Activated CD8-positive, alpha-beta memory T cell treated with anti-CD3 and anti-CD28 coated beads, Interleukin-2, amount 50 U/mL, for 4 hours (primary cell): ENCODE results near the gene ZNF625.

Experiments
- DNase-seq: peaks from one replicate; pipeline ENCODE4 v3.0.0-alpha.2; 2020

Gene ZNF625

GRCh38 chr19:12156223-12157058 lies at the start of gene ZNF625:
Gene ZNF625 (minus strand): TSS chr19:12156734. CDS start chr19:12156558, 176 bp downstream.
- peak; percentile 24 for DNase-seq

DNA sequence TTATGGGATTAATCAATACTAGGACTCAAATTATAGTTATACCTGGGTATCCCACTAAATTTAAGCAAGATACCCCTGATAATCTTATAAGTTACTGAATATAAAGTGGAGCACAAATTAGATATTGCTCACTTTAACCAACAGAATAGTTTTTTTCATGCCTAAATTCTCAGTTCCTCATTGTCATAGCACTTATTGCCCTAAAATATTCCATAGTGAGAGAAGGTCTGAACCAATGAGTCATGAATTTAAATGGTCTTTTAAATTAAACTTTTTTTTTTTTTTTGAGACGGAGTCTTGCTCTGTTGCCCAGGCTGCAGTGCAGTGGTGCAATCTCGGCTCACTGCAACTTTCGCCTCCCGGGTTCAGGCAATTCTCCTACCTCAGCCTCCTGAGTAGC lies 48.8 kb upstream of the ZNF625 start:
- no peak for DNase-seq

DNA sequence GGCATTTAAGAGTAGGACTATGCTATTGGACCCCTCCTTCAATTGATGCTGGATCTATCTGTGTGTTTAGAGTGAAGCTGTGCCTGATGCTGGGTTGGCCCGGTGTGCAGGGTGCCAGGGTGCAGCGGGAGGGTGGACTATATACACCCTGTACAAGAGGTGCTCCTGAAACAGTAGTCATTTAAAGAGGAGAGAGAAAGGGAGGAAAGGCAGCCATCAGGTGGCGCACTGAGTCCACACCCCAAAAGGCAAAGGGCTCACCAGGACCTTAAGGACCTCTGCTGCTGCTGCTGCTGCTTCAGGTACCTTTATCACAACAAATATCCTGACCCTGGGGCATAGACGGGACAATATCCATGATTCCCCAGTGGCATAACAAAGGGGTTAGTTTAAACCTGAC lies 45.7 kb upstream of the ZNF625 start:
- DNase-seq, result peak; percentile 53

- no peak for DNase-seq
Observed at GRCh38 chr19:12199757-12200419, 43.4 kb upstream of the ZNF625 start.

- no peak for DNase-seq
Observed at GRCh38 chr19:12198136-12198535, 41.6 kb upstream of the ZNF625 start.

DNA sequence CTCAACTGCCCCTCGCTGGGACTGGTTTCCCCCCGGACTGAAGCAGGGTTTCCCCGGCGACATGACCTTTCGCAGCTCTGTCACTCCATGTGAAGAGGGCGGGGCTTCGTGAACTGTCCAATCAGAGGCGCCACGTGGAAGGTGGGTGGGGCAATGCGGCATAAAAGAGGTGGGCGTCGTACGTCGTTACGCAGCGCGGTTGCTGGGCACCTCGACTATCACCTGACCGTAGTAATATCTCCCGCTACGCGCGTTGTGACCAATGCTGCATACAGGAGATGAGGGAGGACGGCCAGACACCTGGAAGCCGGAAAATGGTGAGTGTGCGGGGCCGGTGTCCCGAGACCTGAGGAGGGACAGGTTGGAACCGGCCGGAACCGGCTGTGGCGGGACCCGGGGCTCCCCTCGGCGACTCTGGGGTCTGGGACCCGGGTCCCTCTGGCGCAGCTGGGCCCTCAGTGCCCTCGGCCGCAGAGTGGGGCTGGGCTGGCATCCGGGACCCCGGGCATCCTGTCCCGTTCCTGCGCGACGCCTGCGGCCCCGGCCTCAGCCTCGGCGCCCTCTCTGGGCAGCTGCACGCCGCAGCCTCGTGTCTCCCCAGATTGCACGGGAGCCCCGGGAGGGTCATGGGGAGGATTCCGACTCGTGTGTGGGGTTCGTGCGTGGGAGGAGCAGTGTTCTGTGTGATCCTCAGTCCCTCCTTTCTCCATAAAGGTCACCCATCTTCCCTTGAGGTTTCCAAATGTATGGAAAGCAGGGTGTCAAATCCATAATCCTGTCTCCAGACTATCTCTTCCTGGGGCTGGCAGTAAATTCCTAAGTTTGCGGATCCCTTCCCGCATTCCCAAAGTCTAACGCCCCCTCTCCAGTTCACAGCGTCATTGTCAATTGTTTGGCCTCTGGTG lies 38.5 kb upstream of the ZNF625 start:
- peak; percentile 72 for DNase-seq

- DNase-seq, result no peak
Observed at GRCh38 chr19:12187625-12188024, 31.1 kb upstream of the ZNF625 start.

GRCh38 chr19:12180377-12180776 lies 23.8 kb upstream of the ZNF625 start:
- DNase-seq, result no peak

GRCh38 chr19:12166626-12167025 lies 10.1 kb upstream of the ZNF625 start:
- DNase-seq, result no peak

GRCh38 chr19:12163826-12164225 lies 7.3 kb upstream of the ZNF625 start:
- DNase-seq, result no peak

- DNase-seq, result peak; percentile 91
Observed at GRCh38 chr19:12162882-12163806, 6.6 kb upstream of the ZNF625 start, which contains the start of gene ZNF136. Gene ZNF136 (plus strand): TSS chr19:12163096. CDS start chr19:12163204, 108 bp downstream.

DNA sequence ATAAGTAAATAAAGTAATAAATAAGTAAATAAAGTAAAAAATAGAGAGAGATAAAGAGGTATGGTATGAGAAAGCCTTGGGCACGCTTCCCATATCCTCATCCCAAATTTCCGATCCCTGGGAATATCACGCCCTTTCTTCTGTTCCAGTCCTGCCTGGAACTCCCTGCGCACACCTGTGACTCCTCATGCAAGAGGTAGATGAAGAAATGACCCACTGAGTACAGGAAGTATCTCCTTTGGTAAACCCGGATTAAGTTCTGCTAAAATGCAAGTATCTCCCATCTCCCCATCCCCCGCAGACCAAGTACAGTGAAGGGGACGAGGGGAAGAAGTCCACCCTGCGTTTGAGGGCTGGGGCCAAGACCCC lies 6.0 kb upstream of the ZNF625 start:
- no peak for DNase-seq

DNA sequence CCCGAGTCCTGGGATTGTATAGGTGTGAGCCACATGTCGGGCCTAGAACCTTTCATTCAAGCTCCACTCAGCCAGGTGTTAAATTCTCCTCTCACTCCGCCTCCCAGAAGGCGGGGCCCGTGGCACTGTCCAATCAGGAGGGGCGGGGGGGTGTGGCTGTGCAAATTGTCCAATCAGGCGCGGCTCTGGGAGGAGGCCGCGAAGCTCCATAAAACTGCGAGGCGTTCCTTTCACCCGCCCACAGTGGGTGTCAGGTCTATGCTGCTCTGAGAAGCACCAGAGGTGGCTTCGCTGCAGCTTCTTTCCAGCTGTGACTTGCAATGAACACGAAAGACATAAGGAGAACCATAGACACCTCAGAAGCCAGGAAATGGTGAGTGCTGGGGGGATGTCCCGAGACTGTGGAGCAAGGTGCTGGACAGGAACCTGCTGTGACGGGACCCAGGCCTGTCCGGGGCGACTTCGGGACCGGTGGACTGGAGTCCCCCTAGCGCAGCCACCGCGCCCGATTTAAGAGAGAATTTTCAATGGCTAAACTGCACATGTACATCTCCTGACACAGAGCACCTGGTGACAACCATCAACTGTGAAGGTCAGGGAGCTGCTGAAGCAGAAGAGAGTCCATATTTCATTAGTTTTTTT lies 3.4 kb upstream of the ZNF625 start:
- DNase-seq, result no peak

DNA sequence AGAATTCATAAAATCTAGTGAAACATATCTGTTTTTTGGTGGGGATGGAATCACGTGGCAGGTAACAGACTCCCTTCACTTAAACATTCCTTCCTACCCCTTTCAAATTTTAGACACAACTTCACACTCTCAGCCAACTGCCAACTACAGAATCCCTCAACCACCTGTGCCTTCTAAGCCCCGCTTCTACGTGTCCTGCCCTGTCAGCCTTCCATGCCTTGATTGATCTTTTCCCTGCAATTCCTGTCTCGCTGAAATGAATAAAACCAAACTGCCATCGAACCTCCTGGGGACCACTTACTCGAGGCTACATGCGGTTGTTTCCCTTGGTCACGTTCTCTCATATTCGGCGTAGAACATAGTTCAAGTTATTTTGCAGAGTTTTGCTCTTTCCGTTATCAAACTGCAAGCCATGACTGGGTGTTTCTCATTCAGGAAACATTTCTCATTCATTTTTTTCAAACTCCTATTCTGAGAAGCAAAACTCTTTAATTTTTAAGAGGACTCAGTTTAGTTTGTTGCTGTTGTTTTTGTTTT lies 1.1 kb downstream of the ZNF625 start:
- DNase-seq, result no peak

- no peak for DNase-seq
Observed at GRCh38 chr19:12145348-12145747, 11.2 kb downstream of the ZNF625 start.

- no peak for DNase-seq
Observed at GRCh38 chr19:12141405-12141736, 15.2 kb downstream of the ZNF625 start.

- peak; percentile 85 for DNase-seq
Observed at GRCh38 chr19:12140545-12141404, 15.8 kb downstream of the ZNF625 start.

DNA sequence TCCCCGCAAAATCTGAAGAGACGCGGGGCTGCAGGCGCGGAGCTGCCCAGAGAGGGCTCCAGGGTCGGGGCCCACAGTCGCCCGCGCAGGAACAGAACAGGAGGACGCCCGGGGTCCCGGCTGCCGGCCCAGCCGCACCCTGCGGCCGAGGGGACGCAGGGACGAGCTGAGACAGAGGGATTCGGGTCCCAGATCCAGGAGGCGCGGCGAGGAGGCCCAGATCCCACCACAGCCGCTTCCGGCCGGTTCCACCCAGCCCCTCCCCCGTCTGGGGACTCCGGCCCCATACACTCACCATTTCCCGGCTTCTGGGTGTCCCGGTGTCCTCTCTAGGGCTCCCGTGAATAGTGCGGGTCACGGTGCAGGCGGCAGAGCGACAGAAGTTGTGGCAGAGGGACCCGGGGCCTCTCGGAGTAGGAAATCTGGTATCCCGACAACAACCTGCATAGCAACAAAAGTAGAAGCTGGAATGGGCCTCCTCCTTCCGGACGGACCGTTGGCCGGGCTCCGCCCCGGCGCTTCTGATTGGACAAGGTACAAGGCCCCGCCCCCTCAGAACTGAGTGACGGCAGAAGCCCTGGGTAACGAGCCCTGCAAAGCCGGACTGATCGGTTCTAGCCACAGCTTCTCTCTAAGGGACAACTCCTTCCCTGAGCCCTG lies 16.5 kb downstream of the ZNF625 start, which contains the start of gene ZNF20:
TSS of gene ZNF20 (minus strand) at position 466 of the 660 bp plus-strand sequence. CDS start at position 298, 168 bp downstream.
- peak; percentile 90 for DNase-seq

GRCh38 chr19:12139269-12139668 lies 17.3 kb downstream of the ZNF625 start:
- no peak for DNase-seq
